SK-N-SH treated with all-trans-retinoic acid at 6 μM for 48 hours (cell line): ENCODE results near the gene CMIP.

ENCODE experiments used
- CSRNP3 ChIP-seq: fragments of 250-450 bp; sonication (Bioruptor Pico); IDR thresholded peaks from 2 replicates; pipeline ENCODE4 v1.5.1; 2021; ENCODE audit warnings: mild to moderate bottlenecking, moderate library complexity
- GLIS3 ChIP-seq: fragments of 250-450 bp; sonication (Bioruptor Pico); IDR thresholded peaks from 2 replicates; pipeline ENCODE4 v1.5.0; 2020; ENCODE audit warnings: mild to moderate bottlenecking, moderate library complexity
- PATZ1 ChIP-seq: fragments of 250-450 bp; sonication (Bioruptor Pico); IDR thresholded peaks from 2 replicates; pipeline ENCODE4 v1.8.0; 2020; ENCODE audit warnings: mild to moderate bottlenecking, moderate library complexity, borderline replicate concordance
- POU6F1 ChIP-seq: fragments of 250-450 bp; sonication (Bioruptor Pico); IDR thresholded peaks from 2 replicates; pipeline ENCODE4 v1.8.0; 2021; ENCODE audit warnings: low read depth, mild to moderate bottlenecking, moderate library complexity, borderline replicate concordance
- RARB ChIP-seq: fragments of 250-450 bp; sonication (Bioruptor Pico); IDR thresholded peaks from 2 replicates; pipeline ENCODE4 v1.8.0; 2021; ENCODE audit warnings: mild to moderate bottlenecking, moderate library complexity
- ZFP30 ChIP-seq: fragments of 450-650 bp; formaldehyde crosslinking; IDR thresholded peaks from 2 replicates; pipeline ENCODE4 v1.5.0; 2022; ENCODE audit warnings: mild to moderate bottlenecking, moderate library complexity

- TF ChIP-seq CSRNP3 (CRISPR knock-in tag), result no peak
- TF ChIP-seq POU6F1, result no peak
- TF ChIP-seq GLIS3 (CRISPR knock-in tag), result no peak
- no peak for TF ChIP-seq ZFP30 (CRISPR knock-in tag)
- no peak for TF ChIP-seq RARB
- TF ChIP-seq PATZ1 (CRISPR knock-in tag), result no peak
These were observed 5.4 kb downstream of the CMIP start for GRCh38 chr16:81449899-81450608.
